Astrocyte (in vitro differentiated cells and primary cell): ENCODE results near the gene ATP1A3. TPM values are rescaled to one million over a fixed set of nuclear protein-coding genes. Genes with fewer than 3 reads are reported as not detected.

Experiments used
- DNase-seq: peaks from one replicate; pipeline ENCODE4 v3.0.0-alpha.2; 2010; ENCODE audit warnings: low read depth
- FAIRE-seq: peaks from 2 replicates; lab custom pipeline; 2011; peaks lifted over from hg19 to GRCh38; lab: Jason Lieb, UNC
- H2AFZ ChIP-seq: 2 replicates; pipeline ENCODE4 v1.6.0; 2012; ENCODE audit warnings: low read depth, low read length, inconsistent platforms
- H3K27ac ChIP-seq: 2 replicates; pipeline ENCODE4 v1.5.1; 2011; ENCODE audit warnings: low read depth, low read length, inconsistent platforms
- H3K27me3 ChIP-seq: 2 replicates; pipeline ENCODE4 v1.6.0; 2011; ENCODE audit warnings: low read length, inconsistent platforms; ENCODE audit not compliant: insufficient read depth
- H3K36me3 ChIP-seq: 2 replicates; pipeline ENCODE4 v1.5.1; 2011; ENCODE audit warnings: low read length, inconsistent platforms; ENCODE audit not compliant: insufficient read depth
- H3K4me1 ChIP-seq: 2 replicates; pipeline ENCODE4 v1.5.1; 2011; ENCODE audit warnings: low read length, inconsistent platforms; ENCODE audit not compliant: insufficient read depth
- H3K4me2 ChIP-seq: 2 replicates; pipeline ENCODE4 v1.6.0; 2012; ENCODE audit warnings: low read length, inconsistent platforms
- H3K4me3 ChIP-seq: 2 replicates; pipeline ENCODE4 v1.5.1; 2011; ENCODE audit warnings: low read depth, mild to moderate bottlenecking, low read length, inconsistent platforms; ENCODE audit not compliant: insufficient read depth
- H3K79me2 ChIP-seq: 2 replicates; pipeline ENCODE4 v1.6.0; 2012; ENCODE audit warnings: mild to moderate bottlenecking, low read length, inconsistent platforms; ENCODE audit not compliant: insufficient read depth
- H3K9ac ChIP-seq: 2 replicates; pipeline ENCODE4 v1.6.0; 2012; ENCODE audit warnings: mild to moderate bottlenecking, low read length, inconsistent platforms
- H3K9me3 ChIP-seq: 2 replicates; pipeline ENCODE4 v1.5.1; 2012; ENCODE audit warnings: low read depth, mild to moderate bottlenecking, low read length, inconsistent platforms; ENCODE audit not compliant: insufficient read depth
- H4K20me1 ChIP-seq: 2 replicates; pipeline ENCODE4 v1.6.0; 2012; ENCODE audit warnings: low read length, inconsistent platforms; ENCODE audit not compliant: insufficient read depth
- H3K27ac Mint-ChIP-seq: one replicate; pipeline ENCODE4 v1.8.0; 2021; ENCODE audit warnings: mild to moderate bottlenecking, mixed read lengths; ENCODE audit not compliant: unreplicated experiment
- H3K27me3 Mint-ChIP-seq: one replicate; pipeline ENCODE4 v1.8.0; 2021; ENCODE audit warnings: low read depth, mixed read lengths; ENCODE audit not compliant: unreplicated experiment
- H3K36me3 Mint-ChIP-seq: one replicate; pipeline ENCODE4 v1.8.0; 2021; ENCODE audit warnings: low read depth, mixed read lengths; ENCODE audit not compliant: unreplicated experiment
- H3K4me1 Mint-ChIP-seq: one replicate; pipeline ENCODE4 v1.8.0; 2021; ENCODE audit warnings: low read depth, mixed read lengths; ENCODE audit not compliant: unreplicated experiment
- H3K4me3 Mint-ChIP-seq: one replicate; pipeline ENCODE4 v1.8.0; 2021; ENCODE audit warnings: mild to moderate bottlenecking, moderate library complexity, mixed read lengths; ENCODE audit not compliant: unreplicated experiment
- H3K9me3 Mint-ChIP-seq: one replicate; pipeline ENCODE4 v1.8.0; 2021; ENCODE audit warnings: mild to moderate bottlenecking, mixed read lengths; ENCODE audit not compliant: unreplicated experiment
- CTCF ChIP-seq: IDR thresholded peaks from 2 replicates; pipeline ENCODE4 v1.5.1; 2011; ENCODE audit warnings: low read depth, mild to moderate bottlenecking, inconsistent platforms, low read length, moderate library complexity; ENCODE audit not compliant: insufficient read depth
- EZH2 ChIP-seq: IDR thresholded peaks from 2 replicates; pipeline ENCODE4 v1.6.1; 2012; ENCODE audit warnings: mild to moderate bottlenecking, low read length, inconsistent platforms; ENCODE audit not compliant: insufficient read depth
- total RNA-seq: library from RNA; stranded (reverse); gene quantifications from 2 replicates; pipeline ENCODE4 v1.2.1, GENCODE V29; 2021

Gene ATP1A3
- total RNA-seq, 1 donor from 2014 or later, result 3.4 TPM

- no peaks in the 10 kb centered on the region for H3K4me1 ChIP-seq
- DNase-seq, result no peak
- no peak overlapping the region for H2AFZ ChIP-seq
- Mint-ChIP-seq H3K27me3 (peaks cover 72% of the 10 kb centered on the region), H3K4me1 (peaks cover 8% of the 10 kb centered on the region), H3K27ac (no peak overlapping the region), H3K9me3 (peaks cover 5% of the 10 kb centered on the region), H3K4me3 (no peak overlapping the region), H3K36me3 (peaks cover 10% of the 10 kb centered on the region)
- no peak overlapping the region for H3K4me3 ChIP-seq
- H3K9me3 ChIP-seq, result no peaks in the 10 kb centered on the region
- TF ChIP-seq EZH2 (no peak), CTCF (no peak)
- peaks cover 13% of the 10 kb centered on the region for H4K20me1 ChIP-seq
- H3K27ac ChIP-seq, result no peak overlapping the region
- FAIRE-seq, result no peak
- no peak overlapping the region for H3K9ac ChIP-seq
- H3K36me3 ChIP-seq, result no peaks in the 10 kb centered on the region
- no peaks in the 10 kb centered on the region for H3K79me2 ChIP-seq
- H3K4me2 ChIP-seq, result no peak overlapping the region
- H3K27me3 ChIP-seq, result peaks cover 49% of the 10 kb centered on the region
Observed at GRCh38 chr19:41995959-41996797, 2.1 kb upstream of the ATP1A3 start.

- Histone ChIP-seq H3K27ac (no peak overlapping the region), H3K4me1 (no peaks in the 10 kb centered on the region), H3K4me2 (no peak overlapping the region), H4K20me1 (peaks cover 13% of the 10 kb centered on the region), H3K79me2 (no peaks in the 10 kb centered on the region), H3K9ac (no peak overlapping the region), H3K36me3 (no peaks in the 10 kb centered on the region), H3K9me3 (no peaks in the 10 kb centered on the region), H3K4me3 (no peak overlapping the region), H2AFZ (no peak overlapping the region), H3K27me3 (peaks cover 43% of the 10 kb centered on the region)
- H3K36me3 Mint-ChIP-seq, result peaks cover 6% of the 10 kb centered on the region
- no peak overlapping the region for H3K4me3 Mint-ChIP-seq
- peaks cover 66% of the 10 kb centered on the region for H3K27me3 Mint-ChIP-seq
- H3K9me3 Mint-ChIP-seq, result peaks cover 3% of the 10 kb centered on the region
- no peak overlapping the region for H3K27ac Mint-ChIP-seq
- no peak for TF ChIP-seq EZH2
- TF ChIP-seq CTCF, result no peak
- DNase-seq (no peak), FAIRE-seq (no peak)
- H3K4me1 Mint-ChIP-seq, result peaks cover 8% of the 10 kb centered on the region
Observed at GRCh38 chr19:41994994-41995958, 1.2 kb upstream of the ATP1A3 start.
